GM19395 (cell line): ENCODE results near the gene IL4I1.

ENCODE experiments used
- ATAC-seq: cut with Tn5 transposase; IDR thresholded peaks from one replicate; pipeline ENCODE4 v1.9.1; 2021; ENCODE audit warnings: mild to moderate bottlenecking, moderate library complexity; ENCODE audit not compliant: unreplicated experiment

Gene IL4I1

DNA sequence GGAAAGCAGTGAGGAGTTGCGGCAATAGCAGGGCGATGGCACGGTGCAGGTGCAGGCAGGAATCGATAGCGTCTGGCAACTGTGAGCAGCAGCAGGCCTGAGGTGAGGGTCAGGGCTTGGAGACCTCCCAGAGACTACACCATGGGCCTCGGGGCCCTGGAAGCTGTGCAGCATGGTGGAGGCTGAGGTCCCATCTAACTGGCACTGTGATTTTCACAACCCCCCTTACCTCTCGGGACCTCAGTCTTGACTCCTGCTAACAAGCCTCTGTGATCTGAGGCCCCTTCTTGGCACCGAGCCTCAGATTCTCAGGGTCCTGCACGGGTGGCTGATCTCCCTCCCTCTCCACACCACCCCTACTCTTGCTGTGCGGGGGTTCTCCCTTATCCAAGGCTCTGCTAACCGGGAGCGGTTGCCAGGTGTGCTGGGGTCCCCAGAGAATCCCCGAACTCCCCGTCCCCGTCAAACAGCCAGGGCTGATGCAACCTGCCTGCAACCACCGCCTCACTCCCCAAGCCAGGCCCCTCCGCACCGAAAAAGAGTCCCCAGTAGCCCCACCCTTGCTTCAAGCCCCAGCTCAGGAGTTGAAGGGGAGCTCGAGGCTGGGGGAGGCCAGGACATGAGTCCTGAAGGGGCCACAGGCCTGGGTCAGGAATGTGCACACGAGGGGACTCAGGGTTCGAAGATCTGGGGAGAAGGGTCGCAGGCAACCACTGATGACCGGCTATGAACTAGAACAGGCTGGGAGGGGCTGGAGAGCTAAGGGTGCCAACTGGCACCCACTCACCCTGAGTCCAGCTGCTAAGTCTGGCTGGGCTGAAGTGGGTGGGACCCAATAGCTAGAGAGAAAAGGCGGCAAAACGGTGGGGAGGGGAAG lies 27.6 kb upstream of the IL4I1 start:
- no peak for ATAC-seq

GRCh38 chr19:49923055-49924003 lies 26.6 kb upstream of the IL4I1 start:
- ATAC-seq, result no peak

DNA sequence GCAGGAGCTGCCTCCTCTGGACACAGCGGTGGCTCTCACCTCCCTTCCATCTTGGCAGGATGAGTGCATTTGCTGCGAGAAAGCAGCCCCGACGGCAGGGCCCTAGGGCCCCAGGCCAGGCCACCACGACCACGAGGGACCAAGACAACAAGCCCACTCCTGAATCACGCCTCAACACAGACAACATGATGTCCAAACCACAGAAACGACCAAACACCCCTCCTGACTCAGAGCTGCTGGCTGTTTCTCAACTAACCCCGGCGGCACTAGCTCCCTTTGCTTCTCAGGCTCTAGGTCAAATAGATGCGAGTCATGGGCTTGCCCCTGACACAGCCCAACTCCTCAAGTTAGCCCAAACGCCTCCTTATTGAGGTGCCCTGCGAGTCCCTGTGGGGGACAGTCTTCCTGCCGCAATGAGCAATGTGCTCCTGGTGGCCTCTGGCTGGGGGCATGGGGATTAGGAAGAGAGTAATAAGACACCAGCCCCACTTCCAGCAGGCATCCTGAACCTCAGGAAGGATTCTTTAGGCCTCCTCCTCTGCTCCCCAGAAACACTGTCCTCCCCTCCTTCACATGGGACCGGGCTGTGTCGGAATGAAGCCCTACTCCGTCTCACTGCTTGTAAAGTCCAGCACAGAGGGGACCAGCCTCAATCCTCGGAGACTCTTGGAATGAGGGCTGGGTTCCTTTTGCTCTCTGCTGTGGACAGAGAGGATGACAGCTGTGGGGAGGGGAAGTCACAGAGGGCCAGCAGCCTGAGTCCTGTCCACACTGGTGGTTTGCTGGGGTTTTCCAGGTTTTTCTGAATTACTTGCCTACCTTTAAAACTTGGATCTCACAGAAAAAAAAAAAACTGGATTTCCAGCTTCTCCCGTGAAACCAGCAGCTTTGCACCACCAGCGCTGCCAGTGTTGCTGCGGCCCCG lies 25.4 kb upstream of the IL4I1 start:
- no peak for ATAC-seq

DNA sequence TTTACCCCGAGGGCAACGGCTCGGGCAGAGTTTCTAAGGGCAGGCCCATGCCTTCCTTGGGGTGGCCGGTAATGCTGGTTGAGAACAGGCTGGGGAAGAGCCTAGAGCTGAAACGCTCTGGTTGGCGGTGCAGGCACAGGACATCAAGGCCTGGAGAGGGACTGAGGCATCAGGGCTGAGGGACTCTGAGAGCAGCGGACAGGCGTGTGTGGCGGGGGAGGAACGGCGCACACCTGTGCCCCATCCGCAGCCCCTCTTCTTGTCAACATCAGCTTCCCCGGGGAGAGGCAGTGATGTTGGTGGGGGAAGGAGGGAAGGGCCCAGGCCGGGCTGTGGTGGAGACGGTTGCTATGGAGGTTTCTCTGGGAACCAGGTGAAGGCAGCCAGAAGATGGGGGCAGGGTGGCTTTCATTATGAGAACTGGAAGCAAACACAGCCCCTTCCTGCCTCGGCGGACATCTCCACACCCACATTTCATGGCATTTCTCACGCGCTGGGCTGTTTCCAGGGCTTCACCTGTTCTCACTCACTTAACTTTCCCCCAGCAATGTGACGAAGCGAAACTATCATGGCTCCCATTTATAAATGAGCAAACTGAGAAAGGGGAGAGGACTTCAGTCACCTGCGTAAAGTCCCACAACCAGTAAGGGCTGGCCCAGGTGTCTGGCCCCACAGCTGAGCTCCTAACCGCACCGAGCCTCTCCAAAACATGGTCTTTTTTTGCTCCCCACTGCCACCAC lies 24.1 kb upstream of the IL4I1 start:
- ATAC-seq, result no peak

- no peak for ATAC-seq
These were observed 21.4 kb upstream of the IL4I1 start for GRCh38 chr19:49918089-49918488.

DNA sequence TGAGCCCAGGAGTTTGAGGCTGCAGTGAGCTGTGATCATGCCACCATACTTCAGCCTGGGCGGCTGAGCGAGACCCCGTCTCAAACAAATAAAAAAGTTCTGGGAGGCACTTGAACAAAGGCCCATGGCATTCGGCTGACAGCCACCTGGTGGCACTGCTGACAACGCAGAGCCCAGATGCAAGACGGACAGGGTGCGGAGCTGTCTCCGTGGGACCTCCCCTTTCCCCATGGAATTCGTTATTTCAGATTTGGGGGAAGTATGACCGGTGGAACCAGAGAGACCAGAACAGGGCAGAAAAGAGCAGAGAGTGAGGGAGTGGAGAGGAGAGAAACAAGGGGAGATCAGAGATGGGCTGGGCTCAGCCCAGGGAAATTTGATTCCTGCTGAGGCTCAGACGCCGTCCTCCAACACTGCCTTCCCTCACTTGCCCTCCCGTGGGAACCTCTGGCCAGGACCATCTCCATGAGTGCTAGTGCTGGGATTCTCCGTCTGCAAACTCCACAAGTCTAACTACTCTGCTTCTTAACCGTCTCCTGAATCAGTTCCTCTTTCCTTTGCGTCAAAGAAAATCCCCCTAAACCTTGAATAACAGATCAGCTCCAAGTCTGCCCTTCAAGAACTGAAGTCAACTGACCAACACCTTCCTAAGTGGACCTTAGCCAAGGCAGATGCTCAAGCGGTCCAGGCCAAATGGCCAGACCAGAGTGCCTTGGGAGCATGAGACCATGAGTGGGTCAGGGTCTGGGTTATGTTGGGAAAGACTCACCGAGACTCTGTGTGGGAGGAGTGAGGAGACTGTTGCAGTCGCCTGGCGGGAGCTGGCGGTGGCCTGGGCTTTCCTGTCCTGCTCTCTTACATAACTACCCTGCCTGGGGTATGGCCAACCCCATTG lies 20.4 kb upstream of the IL4I1 start:
- no peak for ATAC-seq

DNA sequence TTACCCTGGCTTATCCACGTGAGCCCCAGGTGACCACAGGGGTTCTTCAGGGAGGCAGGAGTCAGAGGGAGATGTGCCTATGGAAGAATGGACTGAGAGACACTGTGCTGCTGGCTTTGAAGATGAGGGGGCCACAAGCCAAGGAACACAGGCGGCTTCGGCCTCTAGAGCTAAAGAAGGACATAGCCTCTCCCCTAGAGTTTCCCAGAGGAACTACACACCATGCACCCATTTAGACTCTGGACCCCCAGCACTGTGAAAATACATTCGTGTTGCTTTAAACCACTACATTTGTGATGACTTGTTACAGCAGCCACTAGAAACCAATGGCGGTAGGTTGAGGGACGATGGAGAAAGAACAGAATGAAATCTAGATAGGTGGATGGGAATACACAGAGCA lies 18.6 kb upstream of the IL4I1 start:
- ATAC-seq, result no peak

- ATAC-seq, result no peak
These were observed 17.0 kb upstream of the IL4I1 start for GRCh38 chr19:49913720-49914119.

- no peak for ATAC-seq
These were observed 16.4 kb upstream of the IL4I1 start for GRCh38 chr19:49912965-49913685.

DNA sequence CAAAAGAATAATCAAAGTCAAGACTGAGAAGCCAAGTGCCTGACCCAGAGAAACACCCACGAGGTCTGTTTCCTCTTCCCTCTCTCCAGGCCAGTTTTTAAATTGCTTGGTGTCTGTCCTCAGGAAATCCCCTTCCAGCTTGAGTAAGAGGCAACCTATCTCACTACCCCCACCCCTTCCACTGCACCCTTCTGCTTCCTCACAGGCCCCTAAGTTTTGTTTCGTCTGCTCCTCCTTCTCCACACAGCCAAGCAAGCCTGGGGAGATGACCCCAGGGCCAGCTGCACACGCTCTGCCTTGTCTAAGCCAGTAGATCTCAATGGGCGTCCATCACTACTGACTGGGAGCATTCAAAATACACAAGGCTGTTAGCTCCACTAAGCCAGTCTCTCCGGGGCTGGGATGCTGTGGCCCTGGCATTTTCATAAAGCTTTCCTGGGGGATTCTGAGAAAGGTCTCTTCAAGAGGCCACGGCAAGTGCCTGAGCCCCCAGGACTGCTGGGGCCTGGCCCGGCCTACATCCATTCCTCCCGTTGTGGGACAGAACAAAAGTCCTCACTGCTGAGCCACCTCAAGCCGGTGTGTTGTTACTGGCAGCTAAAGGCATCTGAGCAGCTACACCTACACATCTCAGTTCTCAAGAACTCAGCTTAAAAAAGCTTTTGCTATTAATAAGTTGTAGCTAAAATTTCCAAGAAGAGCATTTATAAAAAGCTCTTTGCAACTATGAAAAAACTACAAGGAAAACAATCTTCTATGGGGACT lies 14.9 kb upstream of the IL4I1 start:
- ATAC-seq, result no peak

DNA sequence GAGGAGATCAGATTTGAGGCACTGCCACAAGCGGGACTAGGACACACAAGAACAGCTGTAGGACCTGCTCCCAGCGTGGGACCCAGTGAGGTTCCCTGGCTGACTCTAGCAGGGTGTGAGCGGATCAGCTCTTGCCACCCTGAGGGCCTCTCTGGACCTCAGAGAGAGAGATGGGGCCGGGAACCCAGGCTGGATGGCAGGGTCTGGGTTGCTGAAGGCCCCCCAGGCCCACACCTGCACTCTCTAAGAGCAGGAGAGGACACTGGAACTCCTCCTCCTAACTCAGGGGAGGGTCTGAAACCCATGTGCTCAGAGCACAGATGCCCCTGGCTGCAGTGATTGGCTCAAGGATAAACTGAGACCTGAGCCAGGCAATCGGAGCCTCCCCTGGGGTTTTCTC lies 13.5 kb upstream of the IL4I1 start:
- ATAC-seq, result no peak

DNA sequence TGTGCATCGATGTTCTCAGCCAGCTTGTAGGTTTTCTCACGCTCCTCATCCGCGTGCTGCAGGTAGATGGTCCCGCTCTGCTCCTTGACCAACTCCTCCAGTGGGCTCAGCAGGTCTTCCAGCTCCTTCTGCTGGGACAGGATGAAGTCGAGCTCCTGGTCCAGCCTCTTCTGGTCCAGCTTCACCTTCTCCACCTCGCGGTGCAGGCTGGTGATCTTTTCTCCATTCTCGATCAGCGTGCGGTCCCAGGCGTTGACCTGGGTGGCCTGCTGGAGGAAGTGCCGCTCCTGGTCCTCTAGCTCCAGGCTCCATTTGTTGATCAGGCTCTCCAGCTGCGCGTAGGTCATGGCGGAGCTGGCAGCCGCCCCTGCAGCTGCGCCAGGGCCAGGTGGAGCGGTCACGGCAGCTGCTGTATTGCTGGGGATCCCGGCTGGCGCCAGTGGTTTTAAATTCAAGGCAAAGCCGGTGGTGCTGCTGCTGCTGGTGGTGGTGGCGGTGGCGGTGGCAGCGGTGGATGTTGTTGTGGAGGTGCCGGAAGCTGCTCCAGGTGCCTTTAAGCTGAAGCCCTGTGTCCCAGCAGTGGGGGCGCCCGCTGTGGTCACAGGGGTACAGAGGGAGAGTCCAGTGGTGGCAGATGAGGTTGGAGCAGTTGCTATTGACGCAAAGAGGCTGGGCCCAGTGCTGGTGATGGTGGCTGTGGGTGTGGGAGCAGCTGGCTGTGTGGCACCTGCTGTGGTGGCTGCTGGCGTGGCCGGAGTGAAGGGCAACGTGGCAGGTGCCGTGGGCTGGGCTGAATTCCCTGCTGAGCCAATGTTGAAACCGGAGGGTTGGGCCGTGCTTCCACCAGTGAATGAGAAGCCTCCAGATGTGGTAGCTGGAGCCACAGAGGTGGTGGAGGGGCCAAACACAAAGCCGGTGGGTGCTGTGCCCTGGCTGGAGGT lies 12.1 kb upstream of the IL4I1 start:
- ATAC-seq, result no peak

DNA sequence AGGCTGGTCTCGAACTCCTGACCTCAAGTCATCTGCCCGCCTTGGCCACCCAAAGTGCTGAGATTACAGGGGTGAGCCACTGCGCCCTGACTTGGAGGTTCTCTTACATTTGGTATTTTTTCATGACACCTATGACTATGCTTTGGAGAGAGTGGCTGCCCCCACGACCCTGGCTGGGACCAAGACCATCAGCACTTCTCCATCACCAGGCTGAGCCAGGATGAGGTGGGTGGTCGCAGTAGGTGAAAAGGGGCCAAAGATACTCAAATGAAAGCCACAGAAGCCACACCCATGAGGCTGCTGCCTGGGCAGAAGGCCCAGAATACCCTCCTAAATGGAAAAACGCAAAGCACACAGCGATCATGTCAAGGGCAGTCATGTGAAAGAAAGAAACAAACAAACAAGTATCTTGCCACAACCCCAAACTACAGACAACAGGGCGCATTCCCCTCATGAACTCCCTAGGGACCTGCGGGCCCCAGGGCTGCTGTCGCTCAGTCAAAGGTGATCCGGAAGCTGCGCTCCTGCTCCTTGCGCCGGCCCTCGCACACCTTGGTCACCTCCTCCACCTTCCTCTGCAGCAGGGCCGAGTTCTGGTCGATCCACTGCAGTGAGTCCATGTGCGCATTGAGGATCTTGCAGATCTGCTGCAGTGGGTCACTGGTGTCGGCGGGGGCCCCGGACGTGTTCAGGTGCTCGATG lies 11.2 kb upstream of the IL4I1 start:
- no peak for ATAC-seq

DNA sequence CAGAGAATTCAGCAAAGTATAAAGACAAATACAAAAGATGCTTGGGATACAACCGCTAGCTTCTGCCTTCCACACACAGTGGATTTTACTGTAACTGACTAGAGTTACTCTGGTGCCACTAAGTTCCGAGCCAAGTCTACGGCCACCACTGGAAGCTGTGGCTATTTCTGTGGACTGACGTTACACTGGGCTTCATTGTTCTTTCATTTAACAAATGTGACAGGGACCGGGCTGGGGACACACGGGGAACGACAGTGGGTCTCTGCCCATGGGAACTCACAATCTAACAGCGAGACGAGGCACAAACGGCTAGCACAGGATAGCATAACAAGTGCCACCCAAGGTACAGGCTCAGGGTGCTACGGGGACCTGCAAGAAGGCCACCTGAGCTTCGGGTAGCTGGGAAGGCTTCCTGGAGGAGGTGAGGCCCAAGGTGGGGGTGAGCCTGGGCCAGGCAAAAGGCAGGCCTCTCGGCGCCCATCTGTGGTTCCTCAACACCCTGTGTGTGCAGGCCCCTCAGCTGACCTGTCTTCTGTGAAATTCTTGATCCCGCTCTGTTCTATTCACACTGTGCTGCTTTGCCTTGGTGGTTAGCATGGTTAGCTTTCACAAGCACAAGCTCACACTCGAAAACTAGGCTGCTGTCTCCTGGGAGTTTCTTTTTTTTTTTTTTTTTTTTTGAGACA lies 10.3 kb upstream of the IL4I1 start:
- no peak for ATAC-seq

- no peak for ATAC-seq
These were observed 7.4 kb upstream of the IL4I1 start for GRCh38 chr19:49904136-49904535.
